H1 (cell line): ENCODE results near the gene DYRK1A. TPM values are rescaled to one million over a fixed set of nuclear protein-coding genes. Genes with fewer than 3 reads are reported as not detected.

Experiments
- CTCF ChIA-PET: fragments of 300-600 bp; sonication (Branson Sonifier 250); formaldehyde crosslinking; loops from one replicate; lab custom pipeline; 2021; ENCODE audit not compliant: partially characterized antibody; lab: Charles Lee
- POLR2A ChIA-PET: fragments of 300-600 bp; sonication (Branson Sonifier 250); formaldehyde crosslinking; loops from one replicate; lab custom pipeline; 2021; ENCODE audit warnings: inconsistent platforms; ENCODE audit not compliant: partially characterized antibody; lab: Charles Lee
- DNase-seq, 2 experiments: peaks; one replicate each; pipeline versions ENCODE4 v3.0.0 to v3.0.0-alpha.2; 2010 to 2022; ENCODE audit warnings: low spot score in 2 of 2, low read depth in 1 of 2, mixed read lengths in 1 of 2
- FAIRE-seq: peaks from 2 replicates; lab custom pipeline; 2011; peaks lifted over from hg19 to GRCh38; lab: Jason Lieb, UNC
- H2AFZ ChIP-seq: 2 replicates; pipeline ENCODE4 v1.8.1; 2012; ENCODE audit warnings: low read length, inconsistent platforms
- H2AK5ac ChIP-seq: 2 replicates; pipeline ENCODE4 v1.6.1; 2013; ENCODE audit warnings: low read depth, low read length
- H2BK120ac ChIP-seq: replicated peaks from 2 replicates; pipeline ENCODE3; 2013; ENCODE audit warnings: low read depth, low read length, inconsistent platforms
- H2BK12ac ChIP-seq: 2 replicates; pipeline ENCODE4 v1.6.1; 2013; ENCODE audit warnings: low read depth, low read length
- H2BK15ac ChIP-seq: 2 replicates; pipeline ENCODE4 v1.6.1; 2013; ENCODE audit warnings: low read length
- H2BK20ac ChIP-seq: 2 replicates; pipeline ENCODE4 v1.6.1; 2013; ENCODE audit warnings: low read length
- H2BK5ac ChIP-seq: 2 replicates; pipeline ENCODE4 v1.6.1; 2013; ENCODE audit warnings: low read depth, low read length
- H3K14ac ChIP-seq: 2 replicates; pipeline ENCODE4 v1.6.1; 2013; ENCODE audit warnings: inconsistent platforms; ENCODE audit not compliant: insufficient read length
- H3K18ac ChIP-seq: 2 replicates; pipeline ENCODE4 v1.6.1; 2013; ENCODE audit warnings: low read length; ENCODE audit errors: extremely low read depth
- H3K23ac ChIP-seq: 2 replicates; pipeline ENCODE4 v1.6.1; 2013; ENCODE audit warnings: inconsistent platforms; ENCODE audit not compliant: insufficient read length
- H3K23me2 ChIP-seq: 2 replicates; pipeline ENCODE4 v1.6.1; 2013; ENCODE audit warnings: low read depth, low read length
- H3K27ac ChIP-seq: 2 replicates; pipeline ENCODE4 v1.6.1; 2011; ENCODE audit warnings: low read depth, low read length, inconsistent platforms
- H3K27me3 ChIP-seq, 4 experiments: replicated peaks in 1 of 4; 1 replicate in 1 of 4; 2 replicates in 3 of 4; pipeline versions ENCODE4 v1.6.1 to v1.8.1; 2011 to 2013; ENCODE audit warnings: low read length in 3 of 4, mild to moderate bottlenecking in 3 of 4, inconsistent platforms in 2 of 4, mixed read lengths in 2 of 4, moderate library complexity in 1 of 4; ENCODE audit not compliant: control insufficient read depth in 3 of 4, insufficient read depth in 3 of 4; ENCODE audit errors: extremely low read depth in 1 of 4
- H3K36me3 ChIP-seq, 4 experiments: 2 replicates each; pipeline versions ENCODE4 v1.6.1 to v1.8.1; 2011 to 2013; ENCODE audit warnings: mild to moderate bottlenecking in 4 of 4, low read length in 3 of 4, moderate library complexity in 2 of 4, control low read depth in 1 of 4, inconsistent platforms in 1 of 4; ENCODE audit not compliant: insufficient read depth in 4 of 4, control insufficient read depth in 2 of 4
- H3K4ac ChIP-seq: replicated peaks from 2 replicates; pipeline ENCODE3; 2013; ENCODE audit warnings: low read length, low read depth, mixed read lengths, inconsistent platforms; ENCODE audit not compliant: insufficient read length
- H3K4me1 ChIP-seq, 4 experiments: replicated peaks in 1 of 4; 1 replicate in 1 of 4; 2 replicates in 3 of 4; pipeline versions ENCODE4 v1.6.1 to v1.8.1; 2011 to 2013; ENCODE audit warnings: low read length in 3 of 4, inconsistent platforms in 2 of 4, mixed read lengths in 1 of 4; ENCODE audit not compliant: insufficient read depth in 4 of 4, control insufficient read depth in 3 of 4
- H3K4me2 ChIP-seq, 2 experiments: 2 replicates each; pipeline versions ENCODE4 v1.6.1 to v1.8.1; 2011 to 2013; ENCODE audit warnings: low read depth in 2 of 2, low read length in 2 of 2, control low read depth in 1 of 2, inconsistent platforms in 1 of 2, mild to moderate bottlenecking in 1 of 2; ENCODE audit not compliant: insufficient read depth in 1 of 2
- H3K4me3 ChIP-seq, 4 experiments: fragments of 200-600, 300-600 bp in 1 of 4; sonication (generic), shearing (Covaris generic), sonication (Bioruptor Twin) in 1 of 4; 2 replicates each; pipeline versions ENCODE4 v1.5.1 to v1.8.1; 2011 to 2016; ENCODE audit warnings: low read length in 4 of 4, low read depth in 3 of 4, control low read depth in 2 of 4, inconsistent platforms in 2 of 4, mild to moderate bottlenecking in 2 of 4, mixed read lengths in 1 of 4, moderate library complexity in 1 of 4; ENCODE audit not compliant: insufficient read depth in 2 of 4; ENCODE audit errors: extremely low read depth in 1 of 4
- H3K56ac ChIP-seq: replicated peaks from 2 replicates; pipeline ENCODE3; 2013; ENCODE audit warnings: low read depth, mild to moderate bottlenecking, mixed read lengths, low read length, inconsistent platforms; ENCODE audit not compliant: insufficient read length
- H3K79me1 ChIP-seq: 2 replicates; pipeline ENCODE4 v1.6.1; 2013; ENCODE audit warnings: low read depth, low read length, control low read depth
- H3K79me2 ChIP-seq, 2 experiments: 2 replicates each; pipeline versions ENCODE4 v1.6.1 to v1.8.1; 2012 to 2013; ENCODE audit warnings: low read length in 2 of 2, mild to moderate bottlenecking in 2 of 2, inconsistent platforms in 1 of 2; ENCODE audit not compliant: insufficient read depth in 2 of 2, control insufficient read depth in 1 of 2
- H3K9ac ChIP-seq, 4 experiments: replicated peaks in 1 of 4; 1 replicate in 1 of 4; 2 replicates in 3 of 4; pipeline versions ENCODE4 v1.6.1 to v1.8.1; 2011 to 2013; ENCODE audit warnings: low read depth in 3 of 4, low read length in 3 of 4, control low read depth in 2 of 4, mild to moderate bottlenecking in 2 of 4, moderate library complexity in 2 of 4, inconsistent platforms in 1 of 4; ENCODE audit errors: extremely low read depth in 1 of 4
- H3K9me3 ChIP-seq, 2 experiments: 2 replicates each; pipeline versions ENCODE4 v1.6.1 to v1.8.1; 2012 to 2013; ENCODE audit warnings: mild to moderate bottlenecking in 2 of 2, moderate library complexity in 2 of 2, control low read depth in 1 of 2, inconsistent platforms in 1 of 2, low read depth in 1 of 2, low read length in 1 of 2, mixed read lengths in 1 of 2; ENCODE audit not compliant: insufficient read depth in 2 of 2
- H4K20me1 ChIP-seq, 2 experiments: replicated peaks in 1 of 2; 2 replicates each; pipeline versions ENCODE3 to v1.8.1; 2011 to 2013; ENCODE audit warnings: inconsistent platforms in 2 of 2, low read length in 2 of 2, mild to moderate bottlenecking in 1 of 2; ENCODE audit not compliant: insufficient read depth in 2 of 2, control insufficient read depth in 1 of 2
- H4K5ac ChIP-seq: 2 replicates; pipeline ENCODE4 v1.6.1; 2013; ENCODE audit warnings: low read length, low read depth, mixed read lengths, inconsistent platforms; ENCODE audit not compliant: insufficient read length
- H4K8ac ChIP-seq: 2 replicates; pipeline ENCODE4 v1.8.0; 2013; ENCODE audit warnings: mild to moderate bottlenecking, moderate library complexity, low read length, inconsistent platforms; ENCODE audit not compliant: insufficient read depth; ENCODE audit errors: extremely low read depth
- H4K91ac ChIP-seq: replicated peaks from 2 replicates; pipeline ENCODE3; 2013; ENCODE audit warnings: low read length, mixed read lengths, inconsistent platforms; ENCODE audit not compliant: insufficient read length
- EZH2 ChIP-seq: fragments of 200-600 bp; sonication (generic); IDR thresholded peaks from 2 replicates; pipeline ENCODE4 v1.7.1; 2012; ENCODE audit warnings: low read depth, mild to moderate bottlenecking, moderate library complexity, low read length, inconsistent platforms; ENCODE audit not compliant: severe bottlenecking
- HDAC6 ChIP-seq: IDR thresholded peaks from one replicate; pipeline ENCODE4 v1.7.1; 2012; ENCODE audit warnings: low read depth, mild to moderate bottlenecking, inconsistent platforms, low read length, moderate library complexity
- MAFK ChIP-seq: IDR thresholded peaks from 2 replicates; pipeline ENCODE4 v1.6.1; 2012; ENCODE audit warnings: low read depth, mild to moderate bottlenecking, improper control_type of control experiment, low read length
- SIX5 ChIP-seq: IDR thresholded peaks from 2 replicates; pipeline ENCODE4 v1.6.1; 2011; ENCODE audit warnings: mild to moderate bottlenecking, low read depth, low read length
- WGBS, 2 experiments: shearing (Covaris generic) in 1 of 2; methylation state at CpG; one replicate each; pipeline versions ENCODE4 v1.1.6 to v1.1.7; 2013 to 2015; ENCODE audit warnings: low lambda C conversion rate in 2 of 2, mixed read lengths in 2 of 2, inconsistent platforms in 1 of 2, low coverage in 1 of 2, missing lambda C conversion rate in 1 of 2; ENCODE audit not compliant: insufficient replicate concordance in 2 of 2, insufficient coverage in 1 of 2, insufficient read length in 1 of 2; ENCODE audit errors: extremely low coverage in 1 of 2, missing lambda C conversion rate in 1 of 2; 5-methylcytosine and 5-hydroxymethylcytosine counted together
- polyA plus RNA-seq, 7 experiments: library from polyadenylated mRNA; depleted of rRNA in 3 of 7; stranded (reverse) in 5 of 7; unstranded in 2 of 7; fragments of >200 nt in 5 of 7; fragments of 200-250 nt in 2 of 7; gene quantifications; 1 replicate in 5 of 7; 2 replicates in 1 of 7; 4 replicates in 1 of 7; pipeline versions ENCODE4 v1.2.1 to v1.2.3, GENCODE V29; 2011 to 2013; ENCODE audit warnings: missing spikeins in 2 of 7, mixed read lengths in 2 of 7
- total RNA-seq: library from RNA; stranded (reverse); fragmentation: NEBNext Ultra II Directional; extraction: Animal tissue kit (Norgen Biotek cat#: 25700); gene quantifications from 2 replicates; pipeline ENCODE4 v1.2.1, GENCODE V29; 2021
- TF ChIP-seq, protein P1 (sequence below): IDR thresholded peaks from 2 replicates; pipeline ENCODE4 v1.6.1; 2012; ENCODE audit warnings: inconsistent platforms
- TF ChIP-seq, protein P2 (sequence below): IDR thresholded peaks from 2 replicates; pipeline ENCODE4 v1.6.1; 2011; ENCODE audit warnings: low read length, improper control_type of control experiment
- TF ChIP-seq, protein P3 (sequence below): IDR thresholded peaks from 2 replicates; pipeline ENCODE4 v1.6.1; 2011; ENCODE audit warnings: low read depth, mild to moderate bottlenecking, low read length; ENCODE audit not compliant: insufficient read depth
- TF ChIP-seq, protein P4 (sequence below): IDR thresholded peaks from 2 replicates; pipeline ENCODE4 v1.6.1; 2012; ENCODE audit warnings: inconsistent platforms

The DYRK1A gene
- total and polyA plus RNA-seq, 2 of the 8 experiments (the other 6 are each of a cell fraction or from before 2014, with no cell fraction given), result 61.1 to 62.2 TPM

DNA sequence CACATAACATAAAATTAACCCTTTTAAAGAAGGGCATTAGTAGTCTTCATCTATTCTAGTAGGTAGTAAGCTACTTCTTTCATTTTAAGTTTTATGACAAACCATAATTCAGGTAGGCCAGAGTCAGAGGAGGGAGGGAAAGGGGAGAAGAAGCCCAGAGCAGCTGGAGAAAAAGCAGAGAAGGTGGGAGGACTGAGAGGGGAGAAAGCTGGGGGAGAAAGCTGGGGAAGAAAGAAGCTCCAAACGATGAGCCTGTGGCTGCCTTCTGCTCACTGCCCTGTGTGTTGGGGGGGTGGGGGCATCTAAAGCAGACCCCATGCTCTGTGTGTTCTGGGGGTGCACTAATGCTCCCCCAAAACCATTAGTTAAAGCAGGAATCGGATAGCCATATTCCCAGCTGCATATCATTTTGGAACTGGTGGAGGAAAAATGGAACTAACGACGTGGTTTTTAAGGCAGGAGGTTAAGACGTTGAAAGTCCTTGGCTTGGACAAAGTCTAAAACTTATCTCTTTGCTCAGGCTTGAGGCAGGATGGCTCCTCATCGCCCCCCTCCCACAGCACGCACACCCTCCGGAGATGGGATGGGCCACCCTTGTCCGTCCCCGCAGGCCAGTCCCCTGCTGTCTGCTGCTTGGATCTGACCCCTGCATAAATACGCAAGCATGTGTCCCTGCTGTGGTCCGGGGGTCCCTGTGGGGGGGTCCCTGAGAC lies 184.2 kb downstream of the DYRK1A start:
- H2BK120ac ChIP-seq, result no peak overlapping the region
- no peaks in the 10 kb centered on the region for H3K27me3 ChIP-seq
- H3K23me2 ChIP-seq, result no peaks in the 10 kb centered on the region
- no peak overlapping the region for H4K8ac ChIP-seq
- 0 out of 2 replicates have a peak overlapping the region, but pooled peaks have one; percentile 24 for H2AK5ac ChIP-seq
- no peak overlapping the region for H2BK5ac ChIP-seq
- no peak overlapping the region for H3K23ac ChIP-seq
- no peaks in the 10 kb centered on the region for H3K36me3 ChIP-seq
- H4K5ac ChIP-seq, result no peak overlapping the region
- FAIRE-seq (no peak), DNase-seq (no peak)
- H2BK20ac ChIP-seq, result no peak overlapping the region
- no peak overlapping the region for H2BK15ac ChIP-seq
- no peak overlapping the region for H3K14ac ChIP-seq
- H3K79me1 ChIP-seq, result no peaks in the 10 kb centered on the region
- H2BK12ac ChIP-seq, result peak overlapping the region; percentile 19; the same call in 1 of the 2 replicates
- no peak overlapping the region for H3K56ac ChIP-seq
- no peaks in the 10 kb centered on the region for H4K20me1 ChIP-seq
- no peaks in the 10 kb centered on the region for H3K9me3 ChIP-seq
- H3K27ac ChIP-seq, result no peak overlapping the region
- no peak overlapping the region for H2AFZ ChIP-seq
- no peak overlapping the region for H4K91ac ChIP-seq
- no peak overlapping the region for H3K4me2 ChIP-seq
- WGBS, 2 experiments, result 90% methylated on average over 12 of the region's 12 CpGs; no CpG with 5 or more reads in 1 of the 2 experiments
- no peak overlapping the region for H3K4me3 ChIP-seq
- ChIA-PET CTCF (interaction anchor here (0.8 to 1.0 kb wide), 2 partner anchors 25 to 32 kb away, joined by 3 read pairs; no protein-coding TSS in a partner anchor), POLR2A (interaction anchor here (0.6 to 1.0 kb wide), 4 partner anchors 13 to 283 kb away, joined by 3 to 5 read pairs (median 3); no protein-coding TSS in a partner anchor)
- peaks cover 0 to 7% (median 2%) of the 10 kb centered on the region in 4 experiments; a peak in 4 of 7 replicates for H3K4me1 ChIP-seq
- no peaks in the 10 kb centered on the region for H3K79me2 ChIP-seq
- H3K4ac ChIP-seq, result no peak overlapping the region
- no peak overlapping the region for H3K18ac ChIP-seq
- no peak overlapping the region for H3K9ac ChIP-seq
- no peak for TF ChIP-seq MAFK
- TF ChIP-seq, protein P1, sequence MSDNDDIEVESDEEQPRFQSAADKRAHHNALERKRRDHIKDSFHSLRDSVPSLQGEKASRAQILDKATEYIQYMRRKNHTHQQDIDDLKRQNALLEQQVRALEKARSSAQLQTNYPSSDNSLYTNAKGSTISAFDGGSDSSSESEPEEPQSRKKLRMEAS, result no peak
- no peak for TF ChIP-seq SIX5
- TF ChIP-seq, protein P2, sequence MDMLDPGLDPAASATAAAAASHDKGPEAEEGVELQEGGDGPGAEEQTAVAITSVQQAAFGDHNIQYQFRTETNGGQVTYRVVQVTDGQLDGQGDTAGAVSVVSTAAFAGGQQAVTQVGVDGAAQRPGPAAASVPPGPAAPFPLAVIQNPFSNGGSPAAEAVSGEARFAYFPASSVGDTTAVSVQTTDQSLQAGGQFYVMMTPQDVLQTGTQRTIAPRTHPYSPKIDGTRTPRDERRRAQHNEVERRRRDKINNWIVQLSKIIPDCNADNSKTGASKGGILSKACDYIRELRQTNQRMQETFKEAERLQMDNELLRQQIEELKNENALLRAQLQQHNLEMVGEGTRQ, result no peak
- TF ChIP-seq, protein P3, sequence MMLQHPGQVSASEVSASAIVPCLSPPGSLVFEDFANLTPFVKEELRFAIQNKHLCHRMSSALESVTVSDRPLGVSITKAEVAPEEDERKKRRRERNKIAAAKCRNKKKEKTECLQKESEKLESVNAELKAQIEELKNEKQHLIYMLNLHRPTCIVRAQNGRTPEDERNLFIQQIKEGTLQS, result no peak
- TF ChIP-seq HDAC6, result no peak
- TF ChIP-seq, protein P4, sequence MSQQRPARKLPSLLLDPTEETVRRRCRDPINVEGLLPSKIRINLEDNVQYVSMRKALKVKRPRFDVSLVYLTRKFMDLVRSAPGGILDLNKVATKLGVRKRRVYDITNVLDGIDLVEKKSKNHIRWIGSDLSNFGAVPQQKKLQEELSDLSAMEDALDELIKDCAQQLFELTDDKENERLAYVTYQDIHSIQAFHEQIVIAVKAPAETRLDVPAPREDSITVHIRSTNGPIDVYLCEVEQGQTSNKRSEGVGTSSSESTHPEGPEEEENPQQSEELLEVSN, result no peak
- TF ChIP-seq EZH2, result no peak
